Nephron progenitor cell (in vitro differentiated cells): Measurements from ENCODE around the gene TMEM117.

Experiments
- DNase-seq: peaks from one replicate; pipeline ENCODE4 v3.0.0; 2021
- H3K27ac Mint-ChIP-seq: 2 replicates; pipeline ENCODE4 v1.8.0; 2021; ENCODE audit warnings: mild to moderate bottlenecking, moderate library complexity, mixed read lengths
- H3K27me3 Mint-ChIP-seq: 2 replicates; pipeline ENCODE4 v1.8.0; 2021; ENCODE audit warnings: mild to moderate bottlenecking, low read depth, mixed read lengths; ENCODE audit not compliant: poor library complexity
- H3K36me3 Mint-ChIP-seq: 2 replicates; pipeline ENCODE4 v1.8.0; 2021; ENCODE audit warnings: low read depth, mixed read lengths
- H3K4me1 Mint-ChIP-seq: 2 replicates; pipeline ENCODE4 v1.8.0; 2021; ENCODE audit warnings: mixed read lengths
- H3K4me3 Mint-ChIP-seq: 2 replicates; pipeline ENCODE4 v1.8.0; 2021; ENCODE audit warnings: mild to moderate bottlenecking, moderate library complexity, mixed read lengths
- H3K9me3 Mint-ChIP-seq: 2 replicates; pipeline ENCODE4 v1.8.0; 2021; ENCODE audit warnings: mild to moderate bottlenecking, moderate library complexity, mixed read lengths
- TF ChIP-seq, protein P1 (sequence below): fragments of 200-600 bp; sonication (generic); IDR thresholded peaks from 2 replicates; pipeline ENCODE4 v1.5.0; 2021; ENCODE audit warnings: antibody characterized with exemption

TMEM117 gene

DNA sequence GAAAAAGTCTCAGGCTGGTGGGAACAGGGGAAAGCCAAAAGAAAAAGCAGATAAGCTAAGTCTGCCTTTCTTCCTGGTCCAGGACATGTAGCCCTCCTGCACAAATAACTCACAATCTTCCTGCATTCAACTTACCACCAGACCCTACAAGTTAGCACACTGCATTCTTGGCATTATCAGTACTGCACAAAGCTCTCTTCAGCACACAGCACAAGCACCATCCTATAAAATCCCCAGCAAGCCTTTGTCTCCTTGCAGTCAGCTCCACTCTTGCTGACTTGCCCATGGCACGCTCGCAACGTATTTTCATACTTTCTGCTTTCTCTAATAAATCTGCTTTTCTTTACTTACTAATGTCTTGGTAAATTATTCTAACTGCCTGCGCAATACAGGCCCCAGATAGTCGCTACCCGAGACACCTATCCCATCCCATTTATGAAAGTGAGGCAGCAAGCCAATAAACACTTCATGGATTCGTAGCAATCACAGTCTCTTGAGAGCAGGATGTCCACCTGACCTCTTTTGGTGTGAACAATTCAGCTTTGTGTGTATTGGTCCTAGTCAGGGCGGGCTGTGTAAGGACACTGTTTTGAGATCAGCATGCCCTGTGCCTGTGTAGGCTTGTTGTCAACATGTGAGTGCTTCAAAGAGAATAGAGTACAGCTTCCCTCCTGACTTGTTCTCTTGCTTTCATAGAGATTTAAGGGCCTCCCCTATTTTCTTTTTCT is 49.0 kb downstream of the TMEM117 start:
- no peak overlapping the region for H3K4me3 Mint-ChIP-seq
- peak overlapping the region; percentile 36 for H3K27ac Mint-ChIP-seq
- peaks cover 20% of the 10 kb centered on the region for H3K4me1 Mint-ChIP-seq
- H3K27me3 Mint-ChIP-seq, result no peaks in the 10 kb centered on the region
- H3K36me3 Mint-ChIP-seq, result no peaks in the 10 kb centered on the region
- no peaks in the 10 kb centered on the region for H3K9me3 Mint-ChIP-seq
- no peak for DNase-seq
- TF ChIP-seq, protein P1, sequence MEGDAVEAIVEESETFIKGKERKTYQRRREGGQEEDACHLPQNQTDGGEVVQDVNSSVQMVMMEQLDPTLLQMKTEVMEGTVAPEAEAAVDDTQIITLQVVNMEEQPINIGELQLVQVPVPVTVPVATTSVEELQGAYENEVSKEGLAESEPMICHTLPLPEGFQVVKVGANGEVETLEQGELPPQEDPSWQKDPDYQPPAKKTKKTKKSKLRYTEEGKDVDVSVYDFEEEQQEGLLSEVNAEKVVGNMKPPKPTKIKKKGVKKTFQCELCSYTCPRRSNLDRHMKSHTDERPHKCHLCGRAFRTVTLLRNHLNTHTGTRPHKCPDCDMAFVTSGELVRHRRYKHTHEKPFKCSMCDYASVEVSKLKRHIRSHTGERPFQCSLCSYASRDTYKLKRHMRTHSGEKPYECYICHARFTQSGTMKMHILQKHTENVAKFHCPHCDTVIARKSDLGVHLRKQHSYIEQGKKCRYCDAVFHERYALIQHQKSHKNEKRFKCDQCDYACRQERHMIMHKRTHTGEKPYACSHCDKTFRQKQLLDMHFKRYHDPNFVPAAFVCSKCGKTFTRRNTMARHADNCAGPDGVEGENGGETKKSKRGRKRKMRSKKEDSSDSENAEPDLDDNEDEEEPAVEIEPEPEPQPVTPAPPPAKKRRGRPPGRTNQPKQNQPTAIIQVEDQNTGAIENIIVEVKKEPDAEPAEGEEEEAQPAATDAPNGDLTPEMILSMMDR, result no peak

DNA sequence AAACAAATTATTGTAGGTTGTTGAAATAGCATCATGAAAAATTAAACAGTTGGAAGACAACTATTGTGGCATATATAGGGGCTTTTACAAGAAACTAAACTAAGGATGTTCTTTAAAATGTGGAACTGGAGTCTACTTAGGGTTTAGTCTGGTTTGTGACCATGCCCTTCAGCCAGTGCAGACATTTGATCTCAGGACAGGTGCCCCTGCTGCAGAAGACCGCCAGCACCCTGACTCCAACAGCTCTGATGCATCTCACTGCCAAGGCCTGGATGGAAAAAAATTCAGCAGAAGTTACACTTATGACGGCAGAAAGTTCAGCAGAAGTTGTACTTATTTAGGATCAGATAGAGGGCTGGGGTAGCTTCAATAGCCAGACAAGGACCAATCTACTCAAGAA is 51.5 kb downstream of the TMEM117 start:
- H3K4me1 Mint-ChIP-seq, result peaks cover 8% of the 10 kb centered on the region
- no peak for DNase-seq
- no peak overlapping the region for H3K4me3 Mint-ChIP-seq
- no peaks in the 10 kb centered on the region for H3K27me3 Mint-ChIP-seq
- H3K27ac Mint-ChIP-seq, result no peak overlapping the region
- TF ChIP-seq, protein P1, result no peak
- H3K36me3 Mint-ChIP-seq, result no peaks in the 10 kb centered on the region
- H3K9me3 Mint-ChIP-seq, result peaks cover 3% of the 10 kb centered on the region

DNA sequence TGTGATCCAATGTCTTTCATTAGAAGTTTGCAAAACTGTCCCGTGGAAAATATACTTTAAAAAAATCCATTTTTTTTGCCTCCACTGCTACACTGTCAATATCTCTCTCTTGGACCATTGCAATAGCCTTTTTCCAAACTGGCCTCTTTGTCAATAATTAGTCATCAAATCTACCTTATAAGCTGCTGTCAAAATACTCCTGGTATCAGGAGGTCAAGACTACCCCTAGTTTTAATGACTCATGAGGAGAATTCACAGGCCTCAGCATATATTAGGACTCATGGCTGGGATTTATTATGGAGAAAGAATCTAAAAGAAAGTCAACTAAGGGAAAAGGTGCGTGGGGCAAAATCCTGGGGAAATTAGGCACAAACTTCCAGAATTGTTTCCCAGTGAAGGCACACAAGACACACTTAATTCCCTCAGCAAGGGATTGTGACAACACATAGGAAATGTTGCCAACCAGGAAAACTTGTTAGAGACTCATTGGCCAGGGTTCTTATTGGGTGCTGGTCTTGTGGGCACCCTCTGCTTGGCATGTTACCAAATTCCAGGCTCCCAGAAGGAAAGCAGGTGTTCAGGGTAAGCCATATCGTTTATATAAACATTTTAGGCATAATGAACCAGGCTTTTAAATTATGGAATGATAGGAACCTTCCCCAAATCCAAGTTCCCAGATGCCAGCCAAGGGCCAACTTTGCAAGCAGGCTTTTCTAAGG is 56.1 kb downstream of the TMEM117 start:
- H3K9me3 Mint-ChIP-seq, result peaks cover 3% of the 10 kb centered on the region

DNA sequence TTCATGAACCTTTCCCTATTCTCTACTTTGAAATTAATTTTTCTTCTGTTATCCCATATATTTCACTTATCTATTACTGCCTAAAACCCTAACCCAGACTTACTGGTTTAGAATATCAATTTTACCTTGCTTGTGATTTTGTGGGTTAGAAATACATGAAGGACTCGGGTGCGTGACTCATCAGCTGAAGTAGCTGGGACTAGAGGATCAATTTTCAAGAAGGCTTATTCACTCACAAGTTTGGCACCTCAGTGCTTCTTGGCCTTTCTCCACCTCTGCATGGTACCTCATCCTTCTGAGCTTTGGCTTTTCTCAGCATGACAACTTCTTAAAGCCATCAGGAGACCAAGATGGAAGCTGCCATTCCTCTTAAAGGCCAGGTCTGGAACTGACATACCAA is 57.8 kb downstream of the TMEM117 start:
- Mint-ChIP-seq H3K27me3 (peaks cover 6% of the 10 kb centered on the region), H3K4me3 (no peak overlapping the region), H3K27ac (no peak overlapping the region), H3K4me1 (no peaks in the 10 kb centered on the region), H3K36me3 (no peaks in the 10 kb centered on the region), H3K9me3 (peaks cover 3% of the 10 kb centered on the region)
- TF ChIP-seq, protein P1, result no peak
- no peak for DNase-seq

More for the DNA sequence above, 56.1 kb downstream of the TMEM117 start:
- no peak for DNase-seq
- TF ChIP-seq, protein P1, result no peak
- Mint-ChIP-seq H3K27ac (no peak overlapping the region), H3K36me3 (no peaks in the 10 kb centered on the region), H3K4me3 (no peak overlapping the region), H3K27me3 (peaks cover 6% of the 10 kb centered on the region), H3K4me1 (no peaks in the 10 kb centered on the region)

DNA sequence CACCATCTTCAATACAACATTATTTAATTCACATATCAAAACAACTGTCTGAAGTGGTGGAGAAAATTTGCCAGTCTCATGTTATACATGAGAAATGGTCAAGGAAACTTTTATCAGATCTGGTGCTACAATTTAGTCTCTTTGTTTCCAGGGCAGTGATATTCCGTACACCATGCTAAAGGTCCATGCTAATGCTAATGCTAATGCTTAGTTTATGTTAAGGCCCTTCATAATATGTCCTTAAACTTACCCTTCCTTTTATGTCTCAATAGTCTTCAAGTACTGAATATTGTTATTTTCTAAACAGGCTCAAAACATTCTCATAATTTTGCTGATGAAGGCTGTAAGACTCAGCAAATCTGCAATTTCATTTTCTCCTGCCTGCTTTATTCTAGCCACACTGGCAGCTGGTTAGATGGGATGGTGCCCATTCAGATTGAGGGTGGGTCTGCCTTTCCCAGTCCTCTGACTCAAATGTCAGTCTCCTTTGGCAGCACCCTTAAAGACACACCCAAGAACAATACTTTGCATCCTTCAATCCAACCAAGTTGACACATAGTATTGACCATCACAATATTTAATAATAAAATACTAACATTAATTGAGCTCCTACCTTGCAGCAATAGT is 59.8 kb downstream of the TMEM117 start:
- Mint-ChIP-seq H3K36me3 (no peaks in the 10 kb centered on the region), H3K4me1 (no peaks in the 10 kb centered on the region), H3K9me3 (peaks cover 3% of the 10 kb centered on the region), H3K27me3 (peaks cover 6% of the 10 kb centered on the region), H3K27ac (no peak overlapping the region), H3K4me3 (no peak overlapping the region)
- TF ChIP-seq, protein P1, result no peak
- no peak for DNase-seq
